Right ventricle myocardium inferior (tissue), 1 donor: ENCODE measurements around the gene PDXK. TPM values are rescaled to one million over a fixed set of nuclear protein-coding genes. Genes with fewer than 3 reads are reported as not detected.
A peak's percentile ranks its signal among the peaks of the same experiment; 100 is the strongest.

Source experiments
- ATAC-seq: fragments of 200-7000 bp; cut with Tn5 transposase; one replicate; pipeline ENCODE4 v1.9.1; 2020; ENCODE audit warnings: mild to moderate bottlenecking, moderate library complexity
- DNase-seq: peaks from one replicate; pipeline ENCODE4 v3.0.0; 2021; ENCODE audit errors: missing footprints
- intact Hi-C: fragments of 100-400 bp; cut with DNase I; formaldehyde crosslinking; loops from one replicate; pipeline ENCODE4 v1.11.0; 2022
- total RNA-seq: library from RNA; stranded (reverse); fragmentation: NEBNext Ultra II Directional; extraction: Animal tissue kit (Norgen Biotek cat#: 25700); gene quantifications from one replicate; pipeline ENCODE4 v1.2.1, GENCODE V29; 2021
- donor health status: DM: no; HTN: yes; CAD: no; lungs with severe emphysema.

Gene PDXK
- total RNA-seq, 1 donor from 2014 or later, result 105 TPM

DNA sequence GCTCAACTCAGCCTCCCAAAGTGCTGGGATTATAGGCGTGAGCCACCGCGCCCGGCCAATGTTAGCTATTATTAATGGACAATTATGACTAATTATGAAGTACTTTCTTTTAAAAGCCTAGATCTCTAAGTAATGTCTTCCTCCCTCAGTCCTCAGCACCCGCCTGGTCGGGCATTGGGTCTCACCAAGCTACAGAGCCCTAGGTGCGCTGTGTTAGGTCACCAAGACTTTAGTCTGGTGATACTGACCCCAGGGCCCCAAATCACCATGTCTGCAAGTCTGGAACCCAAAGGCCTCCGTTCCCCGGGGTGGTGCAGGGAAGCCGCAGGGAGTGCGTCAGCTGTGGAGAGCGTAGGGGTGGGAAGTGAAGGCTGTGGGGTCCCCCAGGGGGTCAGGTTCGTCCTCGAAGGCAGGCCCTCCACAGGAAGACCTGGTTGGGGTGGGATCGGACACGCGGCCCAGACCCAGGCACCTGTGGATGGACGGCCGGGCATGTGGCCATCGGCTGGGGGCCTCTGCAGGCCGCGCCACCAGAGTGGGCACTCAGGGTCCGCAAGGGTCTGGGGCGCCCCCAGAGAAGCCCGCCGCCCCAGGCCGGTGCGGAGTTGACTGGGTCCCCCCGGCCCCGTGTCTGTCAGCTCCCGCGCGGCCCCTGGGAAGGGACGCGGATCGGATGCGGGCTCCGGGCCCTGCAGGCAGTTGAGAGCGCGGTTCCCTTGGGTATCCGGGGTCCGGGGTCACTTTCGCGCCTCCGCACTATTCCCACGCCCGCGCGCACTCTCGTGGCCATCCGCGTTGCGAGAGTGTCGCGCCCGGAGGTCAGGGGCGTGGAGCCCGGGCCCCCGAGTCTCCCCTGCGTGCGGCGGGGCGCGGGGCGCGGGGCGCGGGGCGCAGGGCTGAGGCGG, 710 bp upstream of the PDXK start:
- intact Hi-C loops, result no loop called here
- DNase-seq (no peak), ATAC-seq (peak; percentile 4)

DNA sequence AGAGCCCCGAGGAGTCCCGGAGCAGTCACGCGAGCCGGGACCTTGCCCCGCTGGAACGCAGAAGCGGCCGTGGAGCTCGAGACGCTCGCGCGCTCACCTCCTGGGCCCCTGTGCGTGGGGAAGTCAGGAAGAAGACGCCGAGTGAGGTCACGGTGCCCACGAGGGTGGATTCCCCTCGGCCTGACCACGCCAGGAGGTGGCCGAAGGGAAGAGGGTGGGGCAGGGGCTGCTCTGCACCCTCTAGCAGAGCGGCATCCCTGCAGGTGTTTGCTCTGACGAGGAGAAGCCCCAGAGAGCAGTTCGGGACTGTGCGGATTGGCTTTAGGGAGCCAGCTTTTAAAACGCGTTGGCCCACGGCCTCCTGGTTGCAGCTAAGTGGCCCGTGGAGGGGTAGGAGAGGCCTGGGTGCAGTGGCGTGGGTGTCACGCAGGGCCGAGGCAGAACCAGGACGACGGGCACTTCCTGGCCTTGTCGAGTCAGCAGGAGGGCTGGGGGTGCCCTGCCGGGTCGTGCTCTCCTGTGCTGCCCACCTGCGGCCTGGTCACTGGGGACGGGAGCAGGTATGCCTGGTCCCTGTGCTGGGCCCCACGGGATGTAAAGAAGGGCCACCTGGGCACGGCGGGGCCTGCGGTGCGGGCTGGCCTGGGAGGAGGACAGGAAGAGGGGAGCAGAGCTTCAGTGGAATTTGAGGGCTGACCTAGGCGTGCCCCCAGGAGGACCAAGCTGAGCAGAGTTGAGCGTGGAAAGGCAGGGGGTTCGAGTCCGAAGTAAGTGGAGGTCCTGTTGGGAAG, 1.0 kb downstream of the PDXK start:
- intact Hi-C loops, result no loop called here
- peak; percentile 79 for DNase-seq
- ATAC-seq, result peak; percentile 1

DNA sequence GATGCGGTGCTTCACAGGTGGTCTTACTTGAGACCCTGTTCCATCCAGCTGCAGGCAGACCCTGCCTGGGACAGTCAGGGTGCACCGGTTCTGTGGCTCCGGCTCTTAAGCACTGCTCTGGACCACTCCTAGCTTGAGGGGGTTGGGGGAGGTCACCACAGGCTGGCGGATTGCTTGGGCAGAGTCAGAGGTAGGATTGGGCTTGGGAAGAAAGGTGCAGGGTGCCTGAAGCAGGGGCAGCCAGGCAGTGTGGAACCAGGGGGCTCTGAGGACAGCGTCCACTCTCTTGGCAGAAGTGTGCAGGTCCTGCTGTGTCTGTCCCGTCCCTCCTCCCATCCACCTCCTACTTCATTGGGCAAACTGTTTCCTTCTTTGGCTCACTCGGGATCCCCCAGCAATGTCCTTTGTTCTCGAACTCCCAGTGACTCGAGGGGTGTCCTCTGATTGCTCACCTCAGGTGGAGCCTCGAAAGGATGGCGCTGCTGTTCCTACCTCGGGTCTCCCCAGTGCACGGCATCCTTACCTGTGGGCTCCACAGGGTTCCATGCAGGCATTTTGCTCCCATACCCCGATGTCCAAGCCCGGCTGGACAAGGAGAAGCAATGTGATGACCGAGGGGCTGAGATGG, 1.7 kb downstream of the PDXK start:
- intact Hi-C loops, result no loop called here

DNA sequence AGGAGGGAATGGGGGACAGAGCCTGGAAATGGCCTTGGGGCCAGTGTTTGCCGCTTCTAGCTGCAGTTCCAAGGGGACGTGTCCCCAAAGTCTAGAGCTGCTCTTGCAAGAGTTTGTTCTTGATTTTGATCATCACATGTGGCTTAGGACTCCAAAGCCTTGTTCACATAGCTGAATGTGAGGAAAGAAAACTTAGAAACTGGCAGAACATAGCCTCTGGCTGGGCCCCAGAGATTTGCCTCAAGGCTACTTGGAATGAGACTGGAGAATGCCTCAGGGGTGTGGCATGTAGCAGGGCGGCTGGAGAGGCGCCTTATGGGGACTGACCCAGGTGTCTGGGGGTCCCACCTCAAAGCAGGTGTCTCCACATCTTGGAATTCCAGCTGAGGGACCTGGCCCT, 2.3 kb downstream of the PDXK start:
- DNase-seq, result no peak
- no peak for ATAC-seq

More for the DNA sequence above, 1.7 kb downstream of the PDXK start:
- DNase-seq, result no peak
- no peak for ATAC-seq

DNA sequence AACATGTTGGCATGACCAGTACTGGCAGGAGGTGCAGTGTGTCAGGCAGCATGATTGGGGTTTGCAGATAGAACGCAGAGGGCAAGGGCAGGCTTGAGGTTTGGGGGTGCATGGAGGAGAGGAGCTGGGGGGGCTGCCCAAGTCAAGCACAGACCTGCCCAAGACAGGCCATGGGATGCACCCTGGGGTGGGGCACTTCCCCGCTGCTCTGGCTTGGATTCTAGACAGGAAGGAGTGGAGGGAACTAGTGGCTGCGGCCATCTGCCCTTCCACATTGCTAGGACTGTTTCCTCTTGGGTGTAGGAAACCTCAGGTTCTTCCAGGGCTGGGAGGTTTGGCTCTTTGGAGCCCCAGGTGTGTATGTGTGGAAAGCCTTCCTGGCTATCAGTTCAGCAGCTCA, 3.0 kb downstream of the PDXK start:
- ATAC-seq (no peak), DNase-seq (no peak)
- intact Hi-C loops, result no loop called here

More for the DNA sequence above, 2.3 kb downstream of the PDXK start:
- intact Hi-C loops, result no loop called here

DNA sequence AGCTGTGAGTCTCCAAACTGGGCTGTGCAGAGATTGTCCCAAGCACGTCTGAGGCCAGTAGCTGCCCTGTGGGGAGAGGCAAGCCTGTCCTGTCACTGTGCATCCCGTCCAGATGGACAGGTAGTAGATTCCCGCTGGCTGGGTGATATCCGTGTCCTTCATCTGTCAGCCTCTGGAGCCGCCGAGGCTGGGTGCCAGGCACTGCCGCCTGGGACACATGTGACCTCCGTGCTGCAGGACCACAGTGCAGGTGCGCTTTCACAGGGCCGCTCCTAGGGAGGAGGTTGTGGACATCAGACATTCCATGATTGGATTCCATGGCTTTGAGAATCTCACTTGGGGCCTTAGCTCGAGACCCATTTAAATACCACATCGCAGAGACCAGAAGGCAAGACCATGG, 4.7 kb downstream of the PDXK start:
- intact Hi-C loops, result no loop called here
- DNase-seq (no peak), ATAC-seq (no peak)

DNA sequence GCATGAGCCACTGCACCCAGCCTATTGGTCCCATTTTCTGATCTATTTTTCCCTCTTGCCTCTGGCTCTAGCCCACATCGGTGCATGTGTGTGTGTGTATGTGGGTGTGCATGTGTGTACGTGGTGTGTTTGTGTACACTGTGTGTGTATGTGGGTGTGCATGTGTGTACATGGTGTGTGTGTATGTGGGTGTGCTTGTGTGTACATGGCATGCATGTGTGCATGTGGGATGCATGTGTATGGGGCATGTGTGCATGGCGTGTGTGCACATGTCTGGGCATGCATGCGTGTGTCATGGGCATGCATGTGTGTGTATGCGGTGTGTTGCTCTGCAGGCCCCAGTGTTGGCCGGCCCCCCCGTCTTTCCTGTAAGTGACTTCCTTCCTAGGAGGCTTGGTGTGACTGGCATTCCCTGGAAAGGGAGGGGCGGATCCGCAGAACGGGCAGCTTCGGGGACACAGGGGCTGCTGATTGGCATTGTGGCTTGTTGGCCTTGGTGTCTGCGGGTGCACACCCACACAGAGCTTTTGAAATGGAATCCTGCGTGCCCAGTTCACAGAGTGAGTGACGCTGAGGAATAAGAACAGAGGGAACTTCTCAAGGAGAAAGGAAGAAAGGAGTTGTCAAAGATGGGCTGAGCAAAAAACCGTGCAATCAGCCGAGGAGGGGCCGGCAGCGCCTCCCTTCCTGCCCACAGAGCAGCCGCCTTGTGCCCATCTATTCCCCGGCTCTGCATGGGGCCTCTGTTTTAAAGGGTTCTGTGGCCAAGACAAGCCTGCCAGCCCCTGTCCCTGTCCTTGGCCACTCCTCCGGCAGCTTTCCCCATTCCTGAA, 8.0 kb downstream of the PDXK start:
- DNase-seq (no peak), ATAC-seq (no peak)
- intact Hi-C loops, result loop anchor here (5.0 kb wide), 1 partner anchor 50 kb away; the partner anchor contains the start of gene CSTB

DNA sequence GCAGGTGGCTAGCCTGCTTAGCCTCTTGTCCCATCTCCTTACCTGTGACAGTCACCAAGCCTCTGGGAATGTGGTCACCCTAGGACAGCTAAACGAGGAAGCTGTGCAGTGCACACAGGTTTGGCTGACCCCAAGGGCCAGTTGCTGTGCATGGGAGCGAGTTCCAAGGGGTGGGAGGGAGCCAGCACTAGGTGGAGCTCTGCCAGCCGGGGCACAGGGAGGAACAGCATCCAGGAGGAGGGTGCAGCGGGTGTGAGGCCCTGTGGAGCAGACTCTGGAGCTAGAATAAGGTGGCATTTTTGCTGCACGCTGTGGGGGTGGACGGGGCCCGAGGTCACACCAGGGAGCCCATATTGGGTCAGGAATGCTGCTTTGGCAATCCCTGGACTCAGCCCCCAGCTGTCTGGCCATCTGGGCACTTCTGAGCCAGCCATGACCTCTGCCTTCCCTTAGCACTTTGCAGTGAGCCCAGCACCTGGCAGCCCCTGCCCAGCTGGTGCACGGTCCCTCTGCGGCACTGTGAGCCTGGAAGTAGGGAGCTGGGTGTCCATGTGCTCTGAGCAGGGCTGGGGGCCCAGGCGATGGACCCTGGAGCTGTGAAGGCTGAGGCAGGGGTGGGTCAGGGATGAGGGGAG, 8.7 kb downstream of the PDXK start:
- intact Hi-C loops, result loop anchor here (5.0 kb wide), 1 partner anchor 50 kb away; the partner anchor contains the start of gene CSTB
- peak; percentile 11 for ATAC-seq

DNA sequence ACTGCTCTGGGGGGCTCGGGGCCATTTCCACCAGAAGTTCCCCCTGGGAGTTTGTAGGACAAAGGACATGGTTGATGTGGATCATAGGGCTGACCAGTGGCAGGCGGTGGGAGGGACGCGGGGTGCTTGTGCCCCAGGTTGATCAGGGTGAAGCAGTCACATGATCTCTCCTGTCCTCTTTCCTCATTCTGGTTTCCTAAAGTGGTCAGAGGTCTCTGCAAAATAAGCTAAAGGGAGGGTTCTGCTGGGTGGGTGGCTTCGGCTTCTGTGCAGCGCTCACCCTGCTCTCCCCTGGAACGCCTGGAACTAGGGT, 9.2 kb downstream of the PDXK start:
- DNase-seq (no peak), ATAC-seq (peak; percentile 2)
- intact Hi-C loops, result loop anchor here (5.0 kb wide), 1 partner anchor 49 kb away; the partner anchor contains the start of gene CSTB

More for the DNA sequence above, 8.7 kb downstream of the PDXK start:
- DNase-seq, result no peak

DNA sequence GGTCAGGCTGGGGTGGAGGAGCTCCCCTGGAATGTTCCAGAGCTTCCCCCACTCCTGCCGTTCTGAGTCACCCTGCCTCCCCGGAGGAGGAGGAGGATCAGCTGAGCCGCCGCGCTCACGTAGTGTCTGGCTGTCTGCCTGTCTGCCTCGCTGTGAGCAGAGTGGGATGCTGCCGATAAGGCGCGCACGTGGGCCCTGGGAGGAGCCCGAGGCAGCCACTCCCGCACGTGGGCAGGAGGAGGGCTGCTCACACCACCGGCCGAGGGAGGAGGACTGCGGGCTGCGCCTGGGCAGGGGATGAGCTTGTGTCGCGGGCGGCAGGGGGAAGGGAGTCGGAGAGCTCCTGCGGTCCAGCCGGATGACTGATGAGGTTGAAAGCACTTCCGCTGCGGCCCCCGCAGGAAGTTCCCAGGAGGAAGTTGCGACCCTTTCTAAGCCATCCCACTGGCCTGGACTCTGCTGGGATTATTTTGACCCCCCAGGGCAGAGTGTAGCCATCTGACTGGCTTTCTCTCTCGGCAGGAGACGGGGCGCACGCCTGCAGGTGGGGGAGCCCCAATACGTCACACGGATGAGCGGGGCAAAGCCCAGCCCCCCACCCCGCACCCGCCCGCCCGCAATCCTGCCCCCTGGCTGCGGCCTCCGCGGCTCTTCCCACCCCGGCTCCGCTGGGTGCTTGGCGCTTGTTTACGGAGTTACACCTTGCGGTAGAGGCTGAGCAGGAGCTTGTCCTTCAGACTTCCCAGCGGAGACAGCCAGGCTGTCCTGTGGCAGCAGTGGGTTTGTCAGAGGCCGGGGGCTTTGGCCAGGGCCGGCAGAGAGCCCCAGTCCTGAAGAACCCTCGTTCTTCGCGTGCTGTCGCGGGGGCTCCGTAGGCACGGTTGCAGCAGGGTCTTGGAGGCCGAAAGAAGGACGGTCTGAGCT, 9.8 kb downstream of the PDXK start:
- peak; percentile 90 for ATAC-seq
- intact Hi-C loops, result loop anchor here (5.0 kb wide), 1 partner anchor 49 kb away; the partner anchor contains the start of gene CSTB
- DNase-seq, result peak; percentile 96

DNA sequence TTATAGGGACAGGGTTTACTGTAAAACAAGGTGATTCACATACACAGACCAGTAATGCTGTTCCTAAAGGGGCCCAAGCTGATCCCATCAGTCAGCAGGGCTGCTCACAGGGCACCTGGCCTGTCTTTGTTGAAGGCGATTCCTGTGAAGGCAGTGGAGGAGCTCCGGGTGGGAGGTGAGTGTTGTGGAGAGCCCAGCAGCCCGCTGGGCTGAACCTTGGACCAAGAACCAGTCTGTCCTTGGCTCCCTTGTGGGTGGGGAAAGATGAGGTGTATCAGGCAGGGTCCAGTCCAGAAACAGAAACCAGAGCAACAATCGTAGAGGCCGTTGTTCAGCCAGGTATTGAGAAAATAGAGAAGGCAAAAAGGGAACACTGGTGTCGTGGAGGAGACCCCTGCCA, 12.5 kb downstream of the PDXK start:
- DNase-seq (no peak), ATAC-seq (no peak)
- intact Hi-C loops, result no loop called here

DNA sequence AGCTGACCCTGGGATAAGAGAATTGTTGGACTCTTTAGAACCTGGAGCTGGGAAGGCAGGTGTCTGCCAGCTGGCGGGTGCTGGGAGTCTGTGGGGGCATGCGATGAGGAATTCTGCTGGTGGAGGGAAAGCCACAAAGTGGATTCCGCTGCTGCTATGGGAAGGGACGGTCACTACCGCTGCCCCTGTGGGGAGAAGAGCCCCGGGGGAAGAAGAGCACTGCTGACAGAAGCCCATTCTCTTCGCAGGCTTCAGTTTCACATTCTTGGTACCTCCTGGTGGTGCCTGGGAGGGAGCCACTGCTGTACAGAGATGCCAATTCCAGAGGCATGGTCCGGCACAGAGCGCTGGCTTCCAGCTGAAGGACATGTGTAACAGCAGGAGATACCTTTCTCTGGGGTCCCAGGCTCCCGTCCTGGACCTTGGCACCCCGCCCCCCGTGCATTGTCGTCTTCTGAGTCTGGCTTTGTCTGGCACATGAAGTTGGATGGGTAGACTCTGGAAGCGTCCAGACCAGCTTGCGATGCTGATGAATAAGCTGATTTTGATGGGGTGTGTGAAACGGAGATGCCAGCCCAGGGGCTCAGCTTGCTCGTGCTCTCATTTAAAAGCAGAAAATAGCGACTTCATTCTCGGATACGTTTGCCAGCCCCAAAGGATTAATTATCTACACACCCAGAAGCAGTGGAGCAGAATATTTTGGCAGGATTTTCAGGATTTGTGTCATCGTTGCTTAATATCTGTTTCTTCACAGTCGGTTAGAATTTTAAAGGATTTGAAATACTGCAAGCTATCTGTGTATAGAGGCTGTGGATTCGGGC, 13.2 kb downstream of the PDXK start:
- intact Hi-C loops, result no loop called here
- no peak for ATAC-seq
- DNase-seq, result no peak

DNA sequence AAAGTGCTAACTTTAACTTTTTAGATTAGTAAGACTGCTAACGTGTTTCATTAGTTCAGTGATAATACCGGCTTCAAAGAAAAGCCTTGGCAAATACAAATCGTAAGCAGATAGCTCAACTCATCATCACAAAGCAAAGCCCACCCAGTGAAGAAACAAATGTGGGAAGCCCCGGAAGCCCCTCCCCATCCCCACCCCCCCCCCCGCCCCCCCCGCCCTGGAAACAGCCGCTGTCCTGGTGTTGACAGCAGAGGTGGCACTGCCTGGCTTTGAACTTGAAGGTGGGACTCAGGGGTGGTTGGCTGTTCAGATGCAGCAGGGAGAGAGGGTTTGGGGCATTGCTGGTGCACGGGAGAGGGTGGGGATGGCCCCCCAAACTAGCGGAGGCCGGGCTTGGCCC, 14.1 kb downstream of the PDXK start:
- ATAC-seq (no peak), DNase-seq (no peak)
- intact Hi-C loops, result no loop called here

DNA sequence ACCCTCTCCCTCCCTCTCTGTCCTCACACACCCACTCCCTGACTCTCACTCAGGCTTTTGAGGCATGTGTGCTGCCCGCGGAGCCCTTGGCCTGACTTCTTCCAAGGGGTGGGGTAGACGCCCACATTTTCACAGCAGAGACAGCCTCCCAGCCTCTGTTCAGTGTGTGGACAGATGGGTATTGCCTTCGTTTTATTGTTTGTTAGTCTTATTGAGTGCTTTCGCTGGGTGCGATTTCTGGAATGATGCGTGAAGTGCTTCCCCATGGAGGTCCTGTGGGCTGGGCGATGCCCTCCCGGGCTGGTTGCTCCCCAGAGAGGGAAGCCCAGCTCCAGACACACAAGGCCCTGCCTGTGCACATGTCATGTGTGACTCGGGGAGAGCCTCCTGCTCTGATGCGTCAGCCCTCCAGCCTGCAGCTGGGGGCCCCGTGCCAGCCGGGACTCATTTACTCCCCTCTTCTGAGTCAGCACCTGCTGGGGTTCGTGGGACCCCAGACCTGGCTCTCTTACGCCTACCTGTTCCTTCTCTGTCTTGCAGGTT, 14.7 kb downstream of the PDXK start:
- ATAC-seq (no peak), DNase-seq (no peak)
- intact Hi-C loops, result no loop called here

DNA sequence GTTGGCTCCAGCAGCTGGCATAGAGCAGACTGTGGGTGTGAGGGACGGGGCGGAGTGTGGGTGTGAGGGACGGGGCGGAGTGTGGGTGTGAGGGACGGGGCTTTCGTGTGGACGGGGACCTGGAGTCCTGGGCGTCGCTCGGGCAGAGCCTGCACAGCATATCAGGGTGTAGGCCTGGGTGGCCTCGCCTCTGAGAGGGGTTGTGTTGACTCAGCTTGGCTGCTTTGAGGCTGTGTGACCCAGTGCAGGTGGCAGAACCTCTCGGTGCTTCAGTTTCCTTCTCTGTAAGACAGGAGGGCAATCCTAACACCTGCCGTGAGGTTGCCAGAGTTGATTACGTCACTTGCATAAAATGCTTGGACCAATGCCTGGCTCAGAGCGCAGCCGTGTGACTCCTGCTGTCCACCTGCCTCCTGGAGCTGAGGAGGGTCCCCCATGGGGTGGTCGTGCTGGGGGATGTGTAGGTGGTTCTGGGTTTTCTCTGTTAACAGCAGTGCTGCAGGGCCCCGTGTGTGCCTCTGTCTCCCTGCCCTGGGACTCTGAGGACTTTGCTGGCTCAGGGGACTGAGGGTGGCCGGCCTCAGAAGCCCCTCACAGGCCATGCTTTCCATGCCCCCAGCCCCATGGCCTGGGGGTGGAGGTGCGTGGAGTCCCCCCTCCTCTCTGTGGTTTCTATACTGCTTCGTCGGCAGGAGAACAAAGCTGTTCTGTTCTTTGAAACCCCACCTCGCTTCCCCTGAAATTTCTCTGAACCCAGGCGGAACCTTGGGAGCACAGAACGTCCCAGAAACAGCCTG, 15.4 kb downstream of the PDXK start:
- ATAC-seq (no peak), DNase-seq (no peak)
- intact Hi-C loops, result no loop called here
